Activated T-helper 17 cell treated with anti-CD3 and anti-CD28 coated beads, Interleukin-2, amount 50 U/mL, for 72 hours (primary cell): ENCODE data around the gene UCHL3. TPM values are rescaled to one million over a fixed set of nuclear protein-coding genes. Genes with fewer than 3 reads are reported as not detected.
"Not testable (repeated sequence)": the region's sequence is repeated elsewhere in the genome, so short reads cannot be mapped to it uniquely, and the experiment has no call there.

ENCODE experiments used
- ATAC-seq: fragments of 150-1000 bp; cut with Tn5 transposase; replicated peaks from 2 replicates; pipeline ENCODE4 v1.10.0; 2021; ENCODE audit warnings: mild to moderate bottlenecking, moderate library complexity
- H3K27ac Mint-ChIP-seq: one replicate; pipeline ENCODE4 v1.8.0; 2022; ENCODE audit warnings: mixed read lengths
- H3K27me3 Mint-ChIP-seq: one replicate; pipeline ENCODE4 v1.8.0; 2022; ENCODE audit warnings: mixed read lengths
- H3K36me3 Mint-ChIP-seq: one replicate; pipeline ENCODE4 v1.8.0; 2022; ENCODE audit warnings: low read depth, mild to moderate bottlenecking, mixed read lengths
- H3K4me1 Mint-ChIP-seq: one replicate; pipeline ENCODE4 v1.8.0; 2022; ENCODE audit warnings: mixed read lengths
- H3K4me3 Mint-ChIP-seq: one replicate; pipeline ENCODE4 v1.8.0; 2022; ENCODE audit warnings: mild to moderate bottlenecking, mixed read lengths
- H3K9me3 Mint-ChIP-seq: one replicate; pipeline ENCODE4 v1.8.0; 2022; ENCODE audit warnings: mixed read lengths
- total RNA-seq, 2 donors: library from RNA; stranded (reverse); gene quantifications; one replicate each; pipeline ENCODE4 v1.2.3, GENCODE V29; 2022

UCHL3 gene
- total RNA-seq, 2 donors from 2014 or later = 31.4 to 61.2 TPM

GRCh38 chr13:75537401-75538365, 11.9 kb upstream of the UCHL3 start, which contains the start of gene COMMD6:
Gene COMMD6 (minus strand): TSS chr13:75537841. CDS start chr13:75537805, 36 bp downstream.
- Mint-ChIP-seq H3K4me3 (peak within 1 kb of the TSS; percentile 99), H3K27me3 (no peaks in the 10 kb centered on the region), H3K9me3 (no peaks in the 10 kb centered on the region), H3K27ac (peak within 1 kb of the TSS; percentile 95), H3K36me3 (peaks cover 43% of the 10 kb centered on the region), H3K4me1 (peaks cover 14% of the 10 kb centered on the region)
- peak; percentile 93 for ATAC-seq

GRCh38 chr13:75541287-75541686, 8.3 kb upstream of the UCHL3 start:
- Mint-ChIP-seq H3K27ac (no peak overlapping the region), H3K36me3 (peaks cover 11% of the 10 kb centered on the region), H3K4me1 (peaks cover 3% of the 10 kb centered on the region), H3K9me3 (no peaks in the 10 kb centered on the region), H3K27me3 (no peaks in the 10 kb centered on the region), H3K4me3 (no peak overlapping the region)
- no peak for ATAC-seq

GRCh38 chr13:75541961-75542360, 7.6 kb upstream of the UCHL3 start:
- Mint-ChIP-seq H3K36me3 (peaks cover 5% of the 10 kb centered on the region), H3K4me3 (no peak overlapping the region), H3K27ac (no peak overlapping the region), H3K27me3 (no peaks in the 10 kb centered on the region), H3K4me1 (no peaks in the 10 kb centered on the region), H3K9me3 (no peaks in the 10 kb centered on the region)
- ATAC-seq = no peak

GRCh38 chr13:75544681-75545330, 4.8 kb upstream of the UCHL3 start:
- Mint-ChIP-seq H3K4me3 (no peak overlapping the region), H3K36me3 (peaks cover 5% of the 10 kb centered on the region), H3K9me3 (no peaks in the 10 kb centered on the region), H3K27ac (no peak overlapping the region), H3K27me3 (no peaks in the 10 kb centered on the region), H3K4me1 (peaks cover 6% of the 10 kb centered on the region)
- no peak for ATAC-seq

GRCh38 chr13:75545386-75545785, 4.2 kb upstream of the UCHL3 start:
- H3K27me3 Mint-ChIP-seq, H3K4me1 Mint-ChIP-seq, H3K4me3 Mint-ChIP-seq, H3K27ac Mint-ChIP-seq, ATAC-seq, H3K9me3 Mint-ChIP-seq: not testable (repeated sequence)
- H3K36me3 Mint-ChIP-seq = peaks cover 10% of the 10 kb centered on the region

- Mint-ChIP-seq H3K4me3 (no peak overlapping the region), H3K36me3 (peaks cover 15% of the 10 kb centered on the region), H3K27me3 (no peaks in the 10 kb centered on the region), H3K4me1 (peaks cover 16% of the 10 kb centered on the region), H3K9me3 (no peaks in the 10 kb centered on the region), H3K27ac (no peak overlapping the region)
- ATAC-seq = no peak
These were observed 1.7 kb upstream of the UCHL3 start for GRCh38 chr13:75547917-75548316.

GRCh38 chr13:75550159-75550567, 572 bp downstream of the UCHL3 start:
- ATAC-seq = peak; percentile 18
- H3K36me3 Mint-ChIP-seq = peaks cover 37% of the 10 kb centered on the region
- H3K4me1 Mint-ChIP-seq = peaks cover 37% of the 10 kb centered on the region
- H3K27me3 Mint-ChIP-seq = no peaks in the 10 kb centered on the region
- peak overlapping the region; percentile 92 for H3K4me3 Mint-ChIP-seq
- H3K27ac Mint-ChIP-seq = peak overlapping the region; percentile 96
- H3K9me3 Mint-ChIP-seq = no peaks in the 10 kb centered on the region

GRCh38 chr13:75554464-75554863, 4.9 kb downstream of the UCHL3 start:
- Mint-ChIP-seq H3K4me3 (no peak overlapping the region), H3K36me3 (peaks cover 47% of the 10 kb centered on the region), H3K27ac (peak overlapping the region; percentile 27), H3K9me3 (no peaks in the 10 kb centered on the region), H3K27me3 (no peaks in the 10 kb centered on the region), H3K4me1 (peaks cover 33% of the 10 kb centered on the region)
- no peak for ATAC-seq

- H3K4me1 Mint-ChIP-seq = peaks cover 33% of the 10 kb centered on the region
- H3K4me3 Mint-ChIP-seq = peak overlapping the region; percentile 0
- H3K36me3 Mint-ChIP-seq = peaks cover 46% of the 10 kb centered on the region
- H3K27me3 Mint-ChIP-seq = no peaks in the 10 kb centered on the region
- ATAC-seq = peak; percentile 85
- H3K9me3 Mint-ChIP-seq = no peaks in the 10 kb centered on the region
- peak overlapping the region; percentile 27 for H3K27ac Mint-ChIP-seq
These were observed 5.4 kb downstream of the UCHL3 start for GRCh38 chr13:75554981-75555380.

GRCh38 chr13:75555836-75556235, 6.2 kb downstream of the UCHL3 start:
- no peaks in the 10 kb centered on the region for H3K9me3 Mint-ChIP-seq
- H3K4me3 Mint-ChIP-seq = no peak overlapping the region
- no peaks in the 10 kb centered on the region for H3K27me3 Mint-ChIP-seq
- H3K27ac Mint-ChIP-seq = no peak overlapping the region
- H3K36me3 Mint-ChIP-seq = peaks cover 45% of the 10 kb centered on the region
- no peak for ATAC-seq
- peaks cover 26% of the 10 kb centered on the region for H3K4me1 Mint-ChIP-seq

GRCh38 chr13:75556961-75557360, 7.4 kb downstream of the UCHL3 start:
- no peaks in the 10 kb centered on the region for H3K27me3 Mint-ChIP-seq
- no peak for ATAC-seq
- peaks cover 23% of the 10 kb centered on the region for H3K4me1 Mint-ChIP-seq
- no peaks in the 10 kb centered on the region for H3K9me3 Mint-ChIP-seq
- H3K36me3 Mint-ChIP-seq = peaks cover 55% of the 10 kb centered on the region
- no peak overlapping the region for H3K27ac Mint-ChIP-seq
- no peak overlapping the region for H3K4me3 Mint-ChIP-seq

GRCh38 chr13:75558145-75558840, 8.7 kb downstream of the UCHL3 start:
- Mint-ChIP-seq H3K27me3 (no peaks in the 10 kb centered on the region), H3K36me3 (peaks cover 60% of the 10 kb centered on the region), H3K27ac (peak overlapping the region; percentile 35), H3K4me1 (peaks cover 20% of the 10 kb centered on the region), H3K4me3 (peak overlapping the region; percentile 13), H3K9me3 (no peaks in the 10 kb centered on the region)
- peak; percentile 46 for ATAC-seq

- Mint-ChIP-seq H3K4me1 (no peaks in the 10 kb centered on the region), H3K36me3 (peaks cover 87% of the 10 kb centered on the region), H3K27me3 (no peaks in the 10 kb centered on the region), H3K4me3 (no peak overlapping the region), H3K27ac (no peak overlapping the region), H3K9me3 (no peaks in the 10 kb centered on the region)
- no peak for ATAC-seq
These were observed 17.1 kb downstream of the UCHL3 start for GRCh38 chr13:75566658-75567057.

GRCh38 chr13:75569576-75569975, 20.0 kb downstream of the UCHL3 start:
- Mint-ChIP-seq H3K4me1 (no peaks in the 10 kb centered on the region), H3K27me3 (no peaks in the 10 kb centered on the region), H3K4me3 (no peak overlapping the region), H3K36me3 (peaks cover 93% of the 10 kb centered on the region), H3K9me3 (no peaks in the 10 kb centered on the region), H3K27ac (no peak overlapping the region)
- no peak for ATAC-seq
